Head of caudate nucleus (tissue), 42 donors: ENCODE results near the gene UNC5A.

Experiments used
- DNase-seq, 42 donors: peaks; one replicate each; pipeline versions ENCODE4 v3.0.0 to v3.0.0-alpha.2; 2020 to 2021; ENCODE audit warnings: mixed read lengths in 7 of 42
- intact Hi-C: fragments of 100-400 bp; cut with DNase I; formaldehyde crosslinking; loops from one replicate; pipeline ENCODE4 v1.15.0; 2022

UNC5A gene

GRCh38 chr5:176797456-176798050 lies 12.8 kb upstream of the UNC5A start:
- DNase-seq = no peak
- intact Hi-C loops = no loop called here

GRCh38 chr5:176798086-176798876 lies 12.1 kb upstream of the UNC5A start:
- intact Hi-C loops = no loop called here
- DNase-seq = no peak

GRCh38 chr5:176798949-176799348 lies 11.4 kb upstream of the UNC5A start:
- DNase-seq = no peak
- intact Hi-C loops = no loop called here

GRCh38 chr5:176799488-176799887 lies 10.9 kb upstream of the UNC5A start:
- DNase-seq = no peak
- intact Hi-C loops = no loop called here

GRCh38 chr5:176800024-176800423 lies 10.3 kb upstream of the UNC5A start:
- no peak for DNase-seq
- intact Hi-C loops = no loop called here

- no peak for DNase-seq
- intact Hi-C loops = no loop called here
Measured at GRCh38 chr5:176802116-176802784, 8.1 kb upstream of the UNC5A start.

- peak in 3 of 42 donors; percentile 27 to 39 (median 34) for DNase-seq
- intact Hi-C loops = no loop called here
Measured at GRCh38 chr5:176803068-176803942, 7.1 kb upstream of the UNC5A start.

- intact Hi-C loops = no loop called here
- DNase-seq = no peak
Measured at GRCh38 chr5:176803943-176804498, 6.3 kb upstream of the UNC5A start.

- DNase-seq = no peak
- intact Hi-C loops = no loop called here
Measured at GRCh38 chr5:176806137-176806536, 4.2 kb upstream of the UNC5A start.

- peak in 2 of 42 donors; percentile 27 to 45 for DNase-seq
- intact Hi-C loops = no loop called here
Measured at GRCh38 chr5:176809544-176810080, 747 bp upstream of the UNC5A start.

GRCh38 chr5:176810687-176811501 lies 535 bp downstream of the UNC5A start:
- peak in 24 of 42 donors; percentile 18 to 73 (median 46) for DNase-seq
- intact Hi-C loops = no loop called here

- peak in 11 of 42 donors; percentile 18 to 57 (median 40) for DNase-seq
- intact Hi-C loops = no loop called here
Measured at GRCh38 chr5:176812269-176813259, 2.2 kb downstream of the UNC5A start.

- intact Hi-C loops = no loop called here
Measured at GRCh38 chr5:176813587-176814312, 3.4 kb downstream of the UNC5A start.

GRCh38 chr5:176814313-176814685 lies 3.9 kb downstream of the UNC5A start:
- intact Hi-C loops = no loop called here
- DNase-seq = no peak

More at GRCh38 chr5:176813587-176814312, 3.4 kb downstream of the UNC5A start:
- no peak for DNase-seq

- DNase-seq = peak in 38 of 42 donors; percentile 32 to 90 (median 66)
- intact Hi-C loops = no loop called here
Measured at GRCh38 chr5:176814836-176815438, 4.6 kb downstream of the UNC5A start.
